GM03348 (cell line): ENCODE results near the gene TCEAL7.
"Not testable (repeated sequence)": the region's sequence is repeated elsewhere in the genome, so short reads cannot be mapped to it uniquely, and the experiment has no call there.

ENCODE experiments used
- DNase-seq: peaks from one replicate; pipeline ENCODE4 v3.0.0; 2012; ENCODE audit warnings: low spot score

TCEAL7 gene

GRCh38 chrX:103329991-103330390, at the start of gene TCEAL7:
TSS of gene TCEAL7 (plus strand) at chrX:103330239. CDS start at chrX:103331404, 1,165 bp downstream.
- peak; percentile 17 for DNase-seq

DNA sequence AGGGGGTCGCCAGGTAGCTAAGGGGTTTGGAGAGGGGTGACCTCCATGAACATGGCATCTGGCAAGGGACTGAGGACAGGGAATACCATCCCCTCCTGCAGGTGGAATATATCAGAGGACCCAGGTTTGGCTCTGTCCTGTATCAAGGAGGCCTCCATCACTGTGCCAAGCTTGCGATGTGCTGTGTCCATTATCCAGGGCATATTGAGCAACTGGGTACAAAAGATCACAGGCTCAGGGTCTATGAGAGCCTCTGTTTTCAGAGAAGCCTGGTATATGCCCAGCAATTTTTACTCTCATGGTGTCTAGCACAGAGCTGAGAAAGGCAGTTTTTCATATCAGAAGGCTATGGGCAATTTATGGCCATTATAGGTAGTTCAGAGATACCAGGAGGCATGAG, 36.9 kb upstream of the TCEAL7 start:
- no peak for DNase-seq

- no peak for DNase-seq
Measured at GRCh38 chrX:103304705-103305104, 25.3 kb upstream of the TCEAL7 start.

- not testable (repeated sequence) for DNase-seq
Measured at GRCh38 chrX:103305666-103306065, 24.4 kb upstream of the TCEAL7 start.

DNA sequence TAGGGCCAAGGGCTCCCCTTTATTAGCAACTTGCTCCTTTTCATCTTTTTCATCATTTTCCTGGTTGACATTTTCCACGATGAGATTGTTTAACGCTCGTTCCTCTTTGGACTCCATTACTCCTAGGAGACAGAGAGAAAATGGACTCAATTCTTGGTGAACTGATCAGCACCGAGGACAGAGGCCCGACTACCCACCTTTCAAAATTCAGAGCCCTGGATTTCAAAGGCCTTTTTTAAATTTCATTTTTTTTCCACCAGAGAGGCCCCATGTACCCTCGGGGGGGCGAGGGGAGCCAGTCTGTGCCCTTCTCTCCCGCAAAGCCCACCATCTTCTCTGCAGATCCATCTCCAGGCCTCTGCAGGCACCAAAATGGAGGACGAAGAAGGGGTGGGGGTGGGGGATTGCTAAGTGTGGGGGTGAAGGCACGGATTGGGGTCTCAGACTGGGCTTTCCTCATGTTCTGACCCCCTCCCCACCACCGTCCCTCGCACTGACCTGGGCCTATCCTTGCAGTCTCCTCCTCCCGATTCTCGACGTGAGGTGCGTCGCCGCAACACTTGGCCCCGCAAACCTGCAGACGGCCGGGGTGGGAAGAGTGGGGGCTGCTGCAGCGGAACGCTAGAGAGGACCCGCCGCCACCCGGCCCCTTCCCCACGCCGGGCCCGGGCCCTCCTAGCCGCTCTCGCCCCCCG, 20.0 kb upstream of the TCEAL7 start:
- no peak for DNase-seq

DNA sequence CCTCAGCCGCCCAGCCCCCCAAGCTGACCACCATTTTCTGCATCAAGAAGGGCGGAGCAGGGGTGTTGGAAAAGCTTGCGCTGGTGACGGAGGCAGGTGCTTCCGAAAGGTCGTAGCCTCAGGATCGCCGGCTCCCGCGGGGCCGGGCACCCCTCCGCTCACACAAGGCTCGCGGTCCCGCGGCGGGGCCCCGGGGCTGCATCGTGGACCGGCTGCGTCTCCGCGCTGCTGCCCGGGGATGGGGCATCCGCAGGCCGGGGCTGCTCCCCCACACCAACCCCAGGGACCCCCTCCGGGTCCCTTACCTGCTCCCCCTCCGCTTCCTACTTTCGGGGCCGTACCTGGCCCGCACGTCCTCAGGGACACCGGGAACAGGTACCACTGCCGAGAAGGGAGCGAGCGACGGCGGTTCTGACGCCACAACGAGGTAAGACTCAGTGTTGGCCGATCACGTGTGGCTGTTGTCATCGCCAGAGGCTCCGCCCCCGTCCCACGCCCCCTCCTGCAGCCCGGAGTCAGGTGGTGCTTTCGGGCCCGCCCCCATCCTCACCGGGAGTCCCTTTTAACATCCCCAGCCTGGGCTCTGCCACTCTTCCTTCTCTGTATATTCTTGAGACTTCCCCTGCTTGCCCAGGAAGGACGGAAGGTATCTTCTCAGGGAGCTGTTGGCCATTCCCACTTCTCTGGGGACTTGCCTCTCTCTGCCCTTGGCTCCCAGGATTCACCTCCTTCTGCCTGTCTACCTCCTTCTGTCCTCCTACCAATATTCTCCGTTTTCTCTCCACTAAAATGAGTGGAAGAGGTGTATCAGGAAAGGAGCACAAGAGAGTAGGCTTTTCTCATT, 19.3 kb upstream of the TCEAL7 start, which contains the start of gene BEX2:
TSS of gene BEX2 (minus strand) at position 436 of the 844 bp plus-strand sequence. CDS start 1,014 bp downstream, outside the sequence.
- DNase-seq = no peak

- DNase-seq = no peak
Measured at GRCh38 chrX:103311399-103311780, 18.6 kb upstream of the TCEAL7 start.

DNA sequence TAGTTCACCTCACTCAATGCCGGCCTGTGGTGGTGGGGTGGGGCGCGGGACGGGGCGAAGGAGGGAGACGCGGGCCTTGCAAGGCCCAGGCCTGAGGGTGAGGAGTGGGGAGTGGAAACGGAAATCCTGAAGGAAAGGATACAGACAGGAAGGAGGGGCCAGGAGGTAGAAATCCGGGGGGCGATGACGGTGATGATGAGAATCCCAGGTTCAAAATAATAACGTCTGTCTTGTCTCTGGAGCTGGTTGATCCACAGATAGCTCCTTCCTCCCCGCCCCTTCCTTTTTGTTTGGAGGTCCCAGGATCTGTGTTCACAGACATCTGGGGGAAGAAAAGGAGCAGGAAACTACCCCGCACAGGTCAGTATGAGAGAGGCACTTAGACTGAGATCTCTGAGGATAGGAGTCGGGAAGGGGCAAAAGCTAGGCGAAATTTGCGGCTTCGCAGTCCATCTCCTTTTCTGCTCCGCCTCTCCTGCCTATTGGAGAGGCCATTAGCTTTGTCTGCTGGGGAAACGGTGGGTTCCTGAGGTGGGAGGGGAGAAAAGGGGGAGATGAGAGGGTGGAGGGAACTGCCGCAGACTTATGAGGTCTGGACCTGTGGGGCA, 746 bp downstream of the TCEAL7 start:
- DNase-seq = peak; percentile 6

GRCh38 chrX:103338663-103339062, 8.6 kb downstream of the TCEAL7 start:
- DNase-seq = no peak

DNA sequence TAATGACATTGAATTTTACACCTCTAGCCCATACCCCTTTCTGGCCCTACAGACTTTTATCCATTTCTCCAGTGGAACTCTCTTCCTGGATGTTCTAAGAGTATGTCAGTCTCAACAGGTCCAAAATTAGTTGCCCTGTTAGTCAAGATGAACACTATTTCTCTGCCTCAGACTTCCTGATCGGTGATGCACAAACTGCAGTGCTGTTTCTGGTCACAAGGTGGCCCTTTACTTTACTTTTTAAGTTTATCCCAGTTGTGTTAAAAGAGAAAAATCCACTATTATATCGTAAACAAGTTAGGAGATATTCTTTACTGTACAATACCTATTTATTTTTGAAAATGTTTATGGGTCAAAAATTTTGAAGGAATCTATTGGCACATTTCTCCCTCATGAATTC, 13.1 kb downstream of the TCEAL7 start:
- DNase-seq = peak; percentile 31

DNA sequence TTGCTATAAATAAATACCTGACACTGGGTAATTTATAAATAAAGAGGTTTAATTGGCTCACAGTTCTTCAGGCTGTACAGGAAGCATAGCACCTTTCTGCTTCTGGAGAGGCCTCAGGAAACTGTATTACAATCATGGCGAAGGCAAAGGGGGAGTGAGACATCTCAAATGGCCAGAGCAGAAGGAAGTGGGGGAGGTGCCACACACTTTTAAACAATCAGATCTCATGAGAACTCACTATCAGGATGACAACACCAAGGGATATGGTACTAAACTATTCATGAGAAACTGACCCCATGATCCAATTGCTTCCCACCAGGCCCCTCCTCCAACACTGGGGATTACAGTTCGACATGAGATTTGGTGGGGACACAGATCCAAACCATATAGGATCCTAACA, 14.6 kb downstream of the TCEAL7 start:
- DNase-seq = no peak

DNA sequence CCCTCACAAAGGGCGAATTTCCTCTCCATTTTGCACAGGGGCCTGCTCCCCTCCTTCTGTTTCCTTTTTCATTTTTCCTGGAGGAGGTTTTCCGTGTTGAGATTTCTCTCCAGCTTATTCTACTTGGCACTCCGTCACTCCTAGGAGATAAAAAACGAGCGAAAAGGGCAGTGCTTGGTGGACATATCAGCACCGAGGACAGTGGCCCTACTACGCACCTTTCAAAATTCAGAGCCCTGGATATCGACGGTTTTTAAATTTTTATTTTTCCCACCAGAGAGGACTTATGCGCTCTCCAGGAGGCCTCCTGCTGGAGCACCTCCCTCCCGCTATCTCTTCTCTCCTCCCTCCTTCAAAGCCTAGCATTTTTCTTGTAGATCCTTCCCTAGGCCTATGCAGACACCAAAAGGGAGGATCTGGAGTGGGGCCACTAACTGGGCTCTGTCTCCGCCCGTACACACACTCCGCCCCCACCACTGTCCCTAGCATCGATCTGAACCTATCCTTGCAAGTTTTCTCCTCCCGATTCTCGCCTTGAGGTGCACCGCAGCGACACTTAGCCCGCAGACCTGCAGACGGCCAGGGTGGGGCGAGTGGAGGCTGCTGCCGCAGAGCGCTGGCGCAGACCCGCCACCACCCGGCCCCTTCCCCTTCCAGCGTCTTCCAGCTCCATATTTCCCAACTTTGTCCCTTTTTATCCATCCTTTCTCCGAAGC, 17.8 kb downstream of the TCEAL7 start:
- DNase-seq = no peak

DNA sequence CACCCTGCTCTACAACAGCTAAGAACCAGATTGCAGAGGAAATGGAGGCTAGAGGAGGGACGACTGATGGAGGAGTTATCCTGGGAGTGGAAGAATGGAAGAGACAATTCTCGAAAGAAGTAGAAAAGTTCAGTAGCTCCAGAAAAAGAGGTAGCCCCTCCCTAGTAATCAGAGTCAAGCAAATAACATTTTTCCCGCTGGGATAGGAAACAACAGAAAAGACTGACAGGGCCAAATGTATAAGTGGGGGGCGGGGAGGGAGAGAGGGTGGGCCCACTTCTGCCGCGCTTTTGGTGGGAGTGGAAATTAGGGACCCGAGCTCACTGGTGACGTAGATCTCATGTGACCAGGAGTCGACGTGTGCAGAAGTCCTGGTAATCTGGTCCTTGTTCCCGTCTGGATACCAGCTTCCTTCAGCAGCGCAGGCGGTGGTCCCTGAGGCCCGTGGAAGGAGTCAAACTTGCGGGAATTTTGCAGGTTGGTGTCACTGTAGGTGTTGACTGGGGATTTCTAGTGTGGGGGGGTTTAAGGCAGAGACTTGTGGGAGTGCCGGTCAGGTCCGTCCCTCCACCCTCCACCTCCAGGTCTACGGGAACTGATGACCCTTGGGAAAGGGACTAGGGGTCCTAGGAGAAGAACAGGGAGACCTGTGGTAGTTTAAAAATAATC, 26.2 kb downstream of the TCEAL7 start, which contains the start of gene TCEAL9:
TSS of gene TCEAL9 (plus strand) at position 377 of the 669 bp plus-strand sequence. CDS start 1,179 bp downstream, outside the sequence.
- peak; percentile 77 for DNase-seq

- peak; percentile 29 for DNase-seq
Measured at GRCh38 chrX:103356858-103357257, 26.8 kb downstream of the TCEAL7 start.

- DNase-seq = no peak
Measured at GRCh38 chrX:103357871-103358270, 27.8 kb downstream of the TCEAL7 start.

GRCh38 chrX:103359605-103360004, 29.6 kb downstream of the TCEAL7 start:
- not testable (repeated sequence) for DNase-seq

- DNase-seq = no peak
Measured at GRCh38 chrX:103360092-103360491, 30.1 kb downstream of the TCEAL7 start.

- no peak for DNase-seq
Measured at GRCh38 chrX:103360916-103361315, 30.9 kb downstream of the TCEAL7 start.

GRCh38 chrX:103361798-103362197, 31.8 kb downstream of the TCEAL7 start:
- no peak for DNase-seq

- DNase-seq = peak; percentile 60
Measured at GRCh38 chrX:103362474-103362873, 32.4 kb downstream of the TCEAL7 start.

GRCh38 chrX:103363046-103363445, 33.0 kb downstream of the TCEAL7 start:
- DNase-seq = no peak
